H9 (cell line): ENCODE measurements around the gene CYFIP1. TPM values are rescaled to one million over a fixed set of nuclear protein-coding genes. Genes with fewer than 3 reads are reported as not detected.

Experiments
- DNase-seq: peaks from one replicate; pipeline ENCODE4 v3.0.0-alpha.2; 2017
- H2AFZ ChIP-seq: one replicate; pipeline ENCODE4 v1.6.1; 2013; ENCODE audit warnings: mild to moderate bottlenecking, low read length, control low read depth, moderate library complexity
- H2AK5ac ChIP-seq: 2 replicates; pipeline ENCODE4 v1.6.1; 2013; ENCODE audit warnings: low read length, control low read depth, mixed read lengths; ENCODE audit not compliant: insufficient read length
- H2BK120ac ChIP-seq: one replicate; pipeline ENCODE4 v1.6.1; 2013; ENCODE audit warnings: low read depth, mild to moderate bottlenecking, low read length, control low read depth, inconsistent platforms; ENCODE audit not compliant: poor library complexity, severe bottlenecking
- H2BK12ac ChIP-seq: 2 replicates; pipeline ENCODE4 v1.6.1; 2013; ENCODE audit warnings: low read length, control low read depth, mixed read lengths, low read depth; ENCODE audit not compliant: insufficient read length
- H2BK15ac ChIP-seq: 2 replicates; pipeline ENCODE4 v1.6.1; 2013; ENCODE audit warnings: low read depth, low read length, control low read depth
- H2BK20ac ChIP-seq: one replicate; pipeline ENCODE4 v1.6.1; 2013; ENCODE audit warnings: low read depth, mild to moderate bottlenecking, low read length, control low read depth, inconsistent platforms; ENCODE audit not compliant: poor library complexity, severe bottlenecking
- H2BK5ac ChIP-seq: 2 replicates; pipeline ENCODE4 v1.6.1; 2013; ENCODE audit warnings: low read length, control low read depth, mixed read lengths; ENCODE audit not compliant: insufficient read length
- H3K14ac ChIP-seq: 2 replicates; pipeline ENCODE4 v1.6.1; 2013; ENCODE audit warnings: low read length, control low read depth; ENCODE audit not compliant: insufficient read depth
- H3K18ac ChIP-seq: 2 replicates; pipeline ENCODE4 v1.6.1; 2013; ENCODE audit warnings: low read depth, mild to moderate bottlenecking, mixed read lengths, low read length, control low read depth; ENCODE audit not compliant: insufficient read length
- H3K23ac ChIP-seq: 2 replicates; pipeline ENCODE4 v1.6.1; 2013; ENCODE audit warnings: low read length, control low read depth, mixed read lengths, low read depth; ENCODE audit not compliant: insufficient read length
- H3K23me2 ChIP-seq: 2 replicates; pipeline ENCODE4 v1.6.1; 2013; ENCODE audit warnings: low read depth, mild to moderate bottlenecking, mixed read lengths, low read length, control low read depth; ENCODE audit not compliant: insufficient read length, poor library complexity, severe bottlenecking
- H3K27ac ChIP-seq: 2 replicates; pipeline ENCODE4 v1.5.1; 2013; ENCODE audit warnings: low read length, control low read depth, mixed read lengths, low read depth; ENCODE audit not compliant: insufficient read length
- H3K27me3 ChIP-seq: 2 replicates; pipeline ENCODE4 v1.6.1; 2013; ENCODE audit warnings: low read length, control low read depth, inconsistent platforms; ENCODE audit not compliant: insufficient read depth
- H3K4ac ChIP-seq: 2 replicates; pipeline ENCODE4 v1.6.1; 2013; ENCODE audit warnings: low read depth, mild to moderate bottlenecking, control low read depth, inconsistent platforms, low read length, moderate library complexity
- H3K4me1 ChIP-seq: 2 replicates; pipeline ENCODE4 v1.6.1; 2013; ENCODE audit warnings: low read length, control low read depth, inconsistent platforms; ENCODE audit not compliant: insufficient read depth
- H3K4me2 ChIP-seq: 2 replicates; pipeline ENCODE4 v1.6.1; 2013; ENCODE audit warnings: low read length, control low read depth, mixed read lengths; ENCODE audit not compliant: insufficient read length, insufficient read depth
- H3K56ac ChIP-seq: 2 replicates; pipeline ENCODE4 v1.6.1; 2013; ENCODE audit warnings: low read depth, mild to moderate bottlenecking, mixed read lengths, low read length, control low read depth; ENCODE audit not compliant: insufficient read length
- H3K79me1 ChIP-seq: 2 replicates; pipeline ENCODE4 v1.6.1; 2013; ENCODE audit warnings: low read depth, mild to moderate bottlenecking, moderate library complexity, low read length, control low read depth, inconsistent platforms; ENCODE audit not compliant: insufficient read depth, poor library complexity, severe bottlenecking
- H3K79me2 ChIP-seq: 2 replicates; pipeline ENCODE4 v1.6.1; 2013; ENCODE audit warnings: low read length, control low read depth, inconsistent platforms; ENCODE audit not compliant: insufficient read depth
- H3K9ac ChIP-seq: 2 replicates; pipeline ENCODE4 v1.6.1; 2013; ENCODE audit warnings: low read length, control low read depth, mixed read lengths; ENCODE audit not compliant: insufficient read length; ENCODE audit errors: extremely low read depth
- H3K9me3 ChIP-seq: one replicate; pipeline ENCODE4 v1.6.1; 2013; ENCODE audit warnings: low read depth, low read length, inconsistent platforms; ENCODE audit not compliant: control insufficient read depth
- H3T11ph ChIP-seq: one replicate; pipeline ENCODE4 v1.6.1; 2013; ENCODE audit warnings: mild to moderate bottlenecking, low read length, control low read depth, inconsistent platforms
- H4K20me1 ChIP-seq: one replicate; pipeline ENCODE4 v1.6.1; 2013; ENCODE audit not compliant: control insufficient read depth, insufficient read length, insufficient read depth
- H4K5ac ChIP-seq: 2 replicates; pipeline ENCODE4 v1.6.1; 2013; ENCODE audit warnings: low read depth, mild to moderate bottlenecking, mixed read lengths, low read length, control low read depth; ENCODE audit not compliant: insufficient read length
- H4K8ac ChIP-seq: replicated peaks from 2 replicates; pipeline ENCODE4 v1.6.1; 2013; ENCODE audit warnings: low read length, control low read depth, mixed read lengths, low read depth; ENCODE audit not compliant: insufficient read length
- H4K91ac ChIP-seq: 2 replicates; pipeline ENCODE4 v1.6.1; 2013; ENCODE audit warnings: low read depth, mild to moderate bottlenecking, moderate library complexity, mixed read lengths, low read length, control low read depth; ENCODE audit not compliant: insufficient read length
- H3K27ac Mint-ChIP-seq, 3 experiments: 2 replicates in 2 of 3; 3 replicates in 1 of 3; pipeline ENCODE4 v1.8.0; 2020 to 2021; ENCODE audit warnings: mixed read lengths in 3 of 3, mild to moderate bottlenecking in 1 of 3, moderate library complexity in 1 of 3
- H3K27me3 Mint-ChIP-seq: 2 replicates; pipeline ENCODE4 v1.8.0; 2021; ENCODE audit warnings: low read depth, mild to moderate bottlenecking, moderate library complexity, mixed read lengths
- H3K36me3 Mint-ChIP-seq, 3 experiments: 2 replicates in 2 of 3; 3 replicates in 1 of 3; pipeline ENCODE4 v1.8.0; 2020 to 2021; ENCODE audit warnings: low read depth in 3 of 3, mixed read lengths in 3 of 3; ENCODE audit not compliant: insufficient read depth in 1 of 3
- H3K4me1 Mint-ChIP-seq, 2 experiments: 2 replicates each; pipeline ENCODE4 v1.8.0; 2020; ENCODE audit warnings: mixed read lengths in 2 of 2
- H3K4me3 Mint-ChIP-seq, 2 experiments: 2 replicates in 1 of 2; 3 replicates in 1 of 2; pipeline ENCODE4 v1.8.0; 2020 to 2021; ENCODE audit warnings: mild to moderate bottlenecking in 2 of 2, mixed read lengths in 2 of 2, moderate library complexity in 1 of 2
- H3K9me3 Mint-ChIP-seq, 2 experiments: 2 replicates in 1 of 2; 3 replicates in 1 of 2; pipeline ENCODE4 v1.8.0; 2020; ENCODE audit warnings: mild to moderate bottlenecking in 2 of 2, mixed read lengths in 2 of 2, moderate library complexity in 1 of 2
- WGBS: extraction: QIAGEN DNeasy Blood & Tissue Kit; methylation state at CpG from one replicate; pipeline ENCODE4 v1.1.7; 2013; ENCODE audit warnings: missing lambda C conversion rate, low lambda C conversion rate, mixed read lengths; ENCODE audit not compliant: insufficient read length; ENCODE audit errors: extremely low coverage; 5-methylcytosine and 5-hydroxymethylcytosine counted together
- total RNA-seq: library from RNA; stranded (reverse); gene quantifications from 2 replicates; pipeline ENCODE4 v1.2.1, GENCODE V29; 2021
- TF ChIP-seq, protein P1 (sequence below): fragments of 200-600 bp; sonication (generic); conservative IDR thresholded peaks from 3 replicates; pipeline ENCODE4 v1.8.0; 2021; ENCODE audit warnings: antibody characterized with exemption, mild to moderate bottlenecking

The CYFIP1 gene
- total RNA-seq, 1 experiment from 2014 or later = 71.2 TPM

- WGBS = no CpG with 5 or more reads among the region's 8 CpGs
- Histone ChIP-seq H3K14ac (no peak overlapping the region), H3K79me1 (no peaks in the 10 kb centered on the region), H3K23ac (no peak overlapping the region), H3K27me3 (no peaks in the 10 kb centered on the region; the same call in 1 of the 2 replicates), H3T11ph (no peak overlapping the region), H3K27ac (no peak overlapping the region), H2BK120ac (no peak overlapping the region), H2BK15ac (no peak overlapping the region), H3K4me1 (no peaks in the 10 kb centered on the region), H4K5ac (no peak overlapping the region), H3K4ac (no peak overlapping the region), H4K8ac (no peak overlapping the region), H3K23me2 (no peaks in the 10 kb centered on the region), H3K9me3 (no peaks in the 10 kb centered on the region), H2BK12ac (no peak overlapping the region), H3K4me2 (no peak overlapping the region), H2AFZ (no peak overlapping the region), H2AK5ac (no peak overlapping the region), H3K9ac (no peak overlapping the region), H3K79me2 (peaks cover 2% of the 10 kb centered on the region; the same call in 1 of the 2 replicates), H2BK20ac (no peak overlapping the region), H4K91ac (no peak overlapping the region), H2BK5ac (no peak overlapping the region), H4K20me1 (no peaks in the 10 kb centered on the region), H3K56ac (no peak overlapping the region), H3K18ac (no peak overlapping the region)
- DNase-seq = no peak
- TF ChIP-seq, protein P1, sequence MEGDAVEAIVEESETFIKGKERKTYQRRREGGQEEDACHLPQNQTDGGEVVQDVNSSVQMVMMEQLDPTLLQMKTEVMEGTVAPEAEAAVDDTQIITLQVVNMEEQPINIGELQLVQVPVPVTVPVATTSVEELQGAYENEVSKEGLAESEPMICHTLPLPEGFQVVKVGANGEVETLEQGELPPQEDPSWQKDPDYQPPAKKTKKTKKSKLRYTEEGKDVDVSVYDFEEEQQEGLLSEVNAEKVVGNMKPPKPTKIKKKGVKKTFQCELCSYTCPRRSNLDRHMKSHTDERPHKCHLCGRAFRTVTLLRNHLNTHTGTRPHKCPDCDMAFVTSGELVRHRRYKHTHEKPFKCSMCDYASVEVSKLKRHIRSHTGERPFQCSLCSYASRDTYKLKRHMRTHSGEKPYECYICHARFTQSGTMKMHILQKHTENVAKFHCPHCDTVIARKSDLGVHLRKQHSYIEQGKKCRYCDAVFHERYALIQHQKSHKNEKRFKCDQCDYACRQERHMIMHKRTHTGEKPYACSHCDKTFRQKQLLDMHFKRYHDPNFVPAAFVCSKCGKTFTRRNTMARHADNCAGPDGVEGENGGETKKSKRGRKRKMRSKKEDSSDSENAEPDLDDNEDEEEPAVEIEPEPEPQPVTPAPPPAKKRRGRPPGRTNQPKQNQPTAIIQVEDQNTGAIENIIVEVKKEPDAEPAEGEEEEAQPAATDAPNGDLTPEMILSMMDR = no peak
- Mint-ChIP-seq H3K4me3 (no peak overlapping the region), H3K27me3 (peaks cover 27% of the 10 kb centered on the region), H3K4me1 (peaks cover 6 to 18% of the 10 kb centered on the region in 2 experiments; a peak in 3 of 4 replicates), H3K36me3 (no peaks in the 10 kb centered on the region), H3K27ac (no peak overlapping the region; a peak in 1 of 7 replicates), H3K9me3 (no peaks in the 10 kb centered on the region)
These were observed 19.6 kb downstream of the CYFIP1 start for GRCh38 chr15:22960556-22960955.
